Neural progenitor cell (in vitro differentiated cells): Measurements from ENCODE around the gene HTRA2. TPM values are rescaled to one million over a fixed set of nuclear protein-coding genes. Genes with fewer than 3 reads are reported as not detected.

Source experiments
- DNase-seq: peaks from one replicate; pipeline ENCODE4 v3.0.0-alpha.2; 2016; ENCODE audit warnings: low spot score
- H2AFZ ChIP-seq: fragments of 200-600 bp; sonication (generic); replicated peaks from 2 replicates; pipeline ENCODE4 v1.6.1; 2016; ENCODE audit warnings: antibody characterized with exemption
- H3F3A ChIP-seq: fragments of 200-600 bp; sonication (generic); 2 replicates; pipeline ENCODE4 v1.6.1; 2016; ENCODE audit warnings: antibody characterized with exemption, low read depth
- H3K27ac ChIP-seq: fragments of 200-600 bp; sonication (generic); 2 replicates; pipeline ENCODE4 v1.5.1; 2016; ENCODE audit warnings: mild to moderate bottlenecking
- H3K27me3 ChIP-seq: fragments of 200-600 bp; sonication (generic); 2 replicates; pipeline ENCODE4 v1.6.1; 2016; ENCODE audit warnings: mild to moderate bottlenecking, moderate library complexity
- H3K36me3 ChIP-seq: fragments of 200-600 bp; sonication (generic); 2 replicates; pipeline ENCODE4 v1.5.1; 2016
- H3K4me1 ChIP-seq: fragments of 200-600 bp; sonication (generic); 2 replicates; pipeline ENCODE4 v1.6.1; 2016; ENCODE audit warnings: mixed run types
- H3K4me2 ChIP-seq: fragments of 200-600 bp; sonication (generic); 2 replicates; pipeline ENCODE4 v1.6.1; 2016
- H3K4me3 ChIP-seq: fragments of 200-600 bp; sonication (generic); 2 replicates; pipeline ENCODE4 v1.5.1; 2016
- H3K79me2 ChIP-seq: fragments of 200-600 bp; sonication (generic); 2 replicates; pipeline ENCODE4 v1.6.1; 2016; ENCODE audit warnings: low read depth
- H3K9ac ChIP-seq: fragments of 200-600 bp; sonication (generic); 2 replicates; pipeline ENCODE4 v1.6.1; 2016
- H3K9me3 ChIP-seq: fragments of 200-600 bp; sonication (generic); 2 replicates; pipeline ENCODE4 v1.5.1; 2016; ENCODE audit warnings: low read depth
- H4K20me1 ChIP-seq: fragments of 200-600 bp; sonication (generic); 2 replicates; pipeline ENCODE4 v1.6.1; 2016; ENCODE audit warnings: low read depth
- H3K27ac Mint-ChIP-seq: 3 replicates; pipeline ENCODE4 v1.8.0; 2021; ENCODE audit warnings: mixed read lengths
- H3K27me3 Mint-ChIP-seq: 2 replicates; pipeline ENCODE4 v1.8.0; 2022; ENCODE audit warnings: low read depth, mild to moderate bottlenecking, inconsistent platforms, moderate library complexity, mixed read lengths; ENCODE audit not compliant: insufficient read depth
- H3K36me3 Mint-ChIP-seq: 3 replicates; pipeline ENCODE4 v1.8.0; 2021; ENCODE audit warnings: mixed read lengths
- H3K4me1 Mint-ChIP-seq: 3 replicates; pipeline ENCODE4 v1.8.0; 2021; ENCODE audit warnings: mixed read lengths
- H3K4me3 Mint-ChIP-seq: 3 replicates; pipeline ENCODE4 v1.8.0; 2021; ENCODE audit warnings: mild to moderate bottlenecking, moderate library complexity, mixed read lengths
- H3K9me3 Mint-ChIP-seq: 3 replicates; pipeline ENCODE4 v1.8.0; 2020; ENCODE audit warnings: mixed read lengths
- CTCF ChIP-seq: fragments of 200-600 bp; sonication (generic); IDR thresholded peaks from 2 replicates; pipeline ENCODE4 v1.5.1; 2017; ENCODE audit warnings: antibody characterized with exemption, mild to moderate bottlenecking
- EZH2 ChIP-seq: fragments of 200-600 bp; sonication (generic); IDR thresholded peaks from 2 replicates; pipeline ENCODE4 v1.6.1; 2017; ENCODE audit warnings: antibody characterized with exemption, mild to moderate bottlenecking, moderate library complexity
- EZH2phosphoT487 ChIP-seq: fragments of 200-600 bp; sonication (generic); IDR thresholded peaks from 2 replicates; pipeline ENCODE4 v1.6.1; 2017; ENCODE audit warnings: antibody characterized with exemption
- total RNA-seq: library from RNA; depleted of rRNA; stranded (reverse); fragments of >200 nt; gene quantifications from 2 replicates; pipeline ENCODE4 v1.2.3, GENCODE V29; 2015; ENCODE audit warnings: low replicate concordance

HTRA2 gene
- total RNA-seq, 1 donor from 2014 or later, result 18.5 TPM

GRCh38 chr2:74510272-74510671, 19.5 kb upstream of the HTRA2 start:
- Histone ChIP-seq H3K79me2 (peaks cover 13% of the 10 kb centered on the region), H3K4me1 (peaks cover 27% of the 10 kb centered on the region), H4K20me1 (peaks cover 22% of the 10 kb centered on the region), H3K36me3 (no peaks in the 10 kb centered on the region), H3K4me2 (no peak overlapping the region), H3K4me3 (no peak overlapping the region), H3K9me3 (no peaks in the 10 kb centered on the region), H3F3A (peaks cover 52% of the 10 kb centered on the region), H3K27ac (no peak overlapping the region), H3K27me3 (peaks cover 82% of the 10 kb centered on the region), H2AFZ (no peak overlapping the region), H3K9ac (no peak overlapping the region)
- Mint-ChIP-seq H3K27me3 (peaks cover 57% of the 10 kb centered on the region), H3K4me3 (no peak overlapping the region), H3K9me3 (peaks cover 3% of the 10 kb centered on the region), H3K36me3 (peaks cover 11% of the 10 kb centered on the region), H3K4me1 (peaks cover 27% of the 10 kb centered on the region), H3K27ac (no peak overlapping the region)
- DNase-seq, result no peak
- TF ChIP-seq EZH2 (no peak), EZH2phosphoT487 (no peak), CTCF (no peak)

DNA sequence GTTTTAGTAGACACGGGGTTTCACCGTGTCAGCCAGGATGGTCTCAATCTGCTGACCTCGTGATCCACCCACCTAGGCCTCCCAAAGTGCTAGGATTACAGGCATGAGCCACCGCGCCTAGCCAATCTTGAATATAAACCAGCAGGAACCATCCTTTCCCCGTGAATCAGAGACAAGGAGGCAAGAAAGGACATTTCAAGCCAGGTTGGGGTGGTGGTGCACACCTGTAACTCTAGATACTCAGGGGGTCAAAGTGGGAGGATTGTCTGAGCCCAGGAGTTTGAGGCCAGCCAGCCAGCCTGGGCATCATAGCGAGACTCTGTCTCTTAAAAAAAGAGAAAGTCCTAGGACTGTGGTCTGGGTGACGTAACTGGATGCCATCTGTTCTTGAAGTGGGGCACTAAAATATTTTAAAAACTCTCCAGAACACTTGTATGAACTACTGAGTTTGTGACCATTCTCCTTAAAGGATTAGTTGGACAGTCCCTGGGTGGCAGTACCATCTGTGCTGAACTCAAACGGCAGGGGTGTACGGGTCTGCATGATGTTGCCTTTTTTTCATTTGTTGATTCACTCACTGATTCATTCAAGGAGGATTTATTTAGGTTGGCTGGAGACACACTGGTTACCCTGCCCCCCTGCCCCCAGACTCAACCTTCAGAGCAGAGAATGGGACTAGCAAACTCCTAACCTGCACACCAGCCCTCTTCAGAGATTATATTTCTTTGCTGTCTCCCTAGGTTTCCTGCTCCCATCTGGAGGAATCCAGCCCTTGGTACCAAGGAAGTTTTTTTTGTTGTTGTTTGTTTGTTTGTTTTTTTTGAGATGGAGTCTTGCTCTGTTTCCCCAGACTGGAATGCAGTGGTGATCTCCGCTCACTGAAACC, 18.4 kb upstream of the HTRA2 start:
- peaks cover 64% of the 10 kb centered on the region for H3K27me3 Mint-ChIP-seq
- no peak overlapping the region for H2AFZ ChIP-seq
- H3K27ac Mint-ChIP-seq, result peak overlapping the region; percentile 54
- H3K9me3 Mint-ChIP-seq, result peaks cover 3% of the 10 kb centered on the region
- H3K4me1 ChIP-seq, result peaks cover 27% of the 10 kb centered on the region
- TF ChIP-seq CTCF, result no peak
- TF ChIP-seq EZH2phosphoT487, result no peak
- TF ChIP-seq EZH2, result no peak
- no peak overlapping the region for H3K4me3 ChIP-seq
- no peaks in the 10 kb centered on the region for H3K36me3 ChIP-seq
- H3K27me3 ChIP-seq, result peaks cover 84% of the 10 kb centered on the region
- peaks cover 4% of the 10 kb centered on the region for H3K36me3 Mint-ChIP-seq
- H3K9me3 ChIP-seq, result no peaks in the 10 kb centered on the region
- peaks cover 27% of the 10 kb centered on the region for H3K4me1 Mint-ChIP-seq
- H4K20me1 ChIP-seq, result peaks cover 26% of the 10 kb centered on the region
- H3K79me2 ChIP-seq, result peaks cover 5% of the 10 kb centered on the region
- H3K9ac ChIP-seq, result no peak overlapping the region
- peak overlapping the region; percentile 52 for H3K4me3 Mint-ChIP-seq
- H3K27ac ChIP-seq, result no peak overlapping the region
- H3K4me2 ChIP-seq, result no peak overlapping the region
- peaks cover 58% of the 10 kb centered on the region for H3F3A ChIP-seq
- no peak for DNase-seq

DNA sequence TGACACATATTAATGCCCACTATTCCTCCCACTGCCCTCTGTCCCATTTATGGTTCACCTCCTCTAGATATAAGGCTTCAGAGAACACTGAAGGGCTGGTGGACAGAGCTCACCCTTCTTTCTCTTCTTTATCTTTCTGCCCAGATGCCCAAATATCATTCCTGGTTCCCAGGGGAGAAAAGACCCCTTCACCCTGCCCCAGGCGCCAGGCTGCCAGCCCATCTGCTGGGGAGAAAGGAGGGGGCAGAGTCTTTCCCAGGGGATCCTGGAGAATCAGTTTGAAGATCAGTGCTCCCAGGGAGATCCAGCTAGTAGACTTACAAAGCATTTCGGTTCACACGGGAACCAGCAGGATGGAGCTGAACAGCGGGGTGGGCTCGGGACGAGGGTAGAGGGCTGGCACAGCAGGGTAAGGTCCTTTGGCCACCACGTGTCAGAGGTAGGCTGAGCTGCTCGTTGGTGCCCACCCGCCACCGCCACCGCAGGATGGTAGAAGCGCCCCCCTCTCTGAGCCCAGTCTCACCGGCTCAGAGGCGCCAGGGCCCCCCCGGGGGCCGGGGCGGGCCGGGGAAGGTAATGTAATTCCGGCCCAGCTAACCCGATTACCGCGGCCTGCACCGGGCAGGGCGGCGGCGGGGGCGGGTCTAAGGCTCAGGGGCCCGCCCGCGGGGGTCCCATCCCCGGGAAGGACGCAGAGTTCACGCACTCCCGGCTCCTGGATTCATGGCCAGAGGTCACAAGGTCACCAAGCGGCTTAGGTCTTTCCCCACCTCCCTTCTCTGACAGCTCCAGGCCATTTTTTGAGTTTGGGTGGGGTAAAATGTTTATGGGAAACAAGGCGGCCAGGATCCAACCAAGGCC, 16.8 kb upstream of the HTRA2 start:
- DNase-seq, result peak; percentile 82
- Mint-ChIP-seq H3K4me1 (peaks cover 25% of the 10 kb centered on the region), H3K27ac (no peak overlapping the region), H3K27me3 (peaks cover 71% of the 10 kb centered on the region), H3K4me3 (peak overlapping the region; percentile 66), H3K36me3 (peaks cover 5% of the 10 kb centered on the region), H3K9me3 (peaks cover 10% of the 10 kb centered on the region)
- Histone ChIP-seq H2AFZ (no peak overlapping the region), H4K20me1 (peaks cover 26% of the 10 kb centered on the region), H3K4me1 (peaks cover 21% of the 10 kb centered on the region), H3K9ac (no peak overlapping the region), H3F3A (peaks cover 56% of the 10 kb centered on the region), H3K79me2 (no peaks in the 10 kb centered on the region), H3K27me3 (peaks cover 100% of the 10 kb centered on the region), H3K9me3 (no peaks in the 10 kb centered on the region), H3K27ac (no peak overlapping the region), H3K4me2 (peak overlapping the region; percentile 73), H3K4me3 (peak overlapping the region; percentile 20), H3K36me3 (no peaks in the 10 kb centered on the region)
- TF ChIP-seq CTCF, result no peak
- no peak for TF ChIP-seq EZH2
- no peak for TF ChIP-seq EZH2phosphoT487
